Stimulated activated CD8-positive, alpha-beta memory T cell treated with anti-CD3 and anti-CD28 coated beads, Interleukin-15, amount 100 ng/mL, for 1 hour (primary cell): Measurements from ENCODE around the gene ADAMTS12.

Source experiments
- DNase-seq: peaks from one replicate; pipeline ENCODE4 v3.0.0-alpha.2; 2020; ENCODE audit warnings: low read depth

Gene ADAMTS12

DNA sequence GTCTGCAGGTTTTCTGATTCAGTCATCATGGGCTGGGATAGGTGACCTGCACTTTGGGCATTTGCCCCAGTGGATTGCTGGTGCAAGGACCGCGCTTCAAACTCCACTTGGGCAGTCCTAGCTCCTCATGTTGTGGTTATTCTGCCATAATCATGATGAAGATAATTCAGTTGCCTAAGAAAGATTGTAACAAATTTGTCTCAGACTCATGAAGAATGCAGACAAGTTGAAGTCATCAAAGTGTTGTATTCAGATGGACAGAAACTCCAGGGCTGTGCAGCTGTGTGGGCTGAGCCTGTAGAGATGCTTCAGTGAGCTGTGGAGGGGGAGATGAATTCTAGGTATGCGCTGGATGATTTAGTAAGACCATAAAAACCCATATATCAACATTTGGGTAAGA is 412.5 kb downstream of the ADAMTS12 start:
- no peak for DNase-seq

DNA sequence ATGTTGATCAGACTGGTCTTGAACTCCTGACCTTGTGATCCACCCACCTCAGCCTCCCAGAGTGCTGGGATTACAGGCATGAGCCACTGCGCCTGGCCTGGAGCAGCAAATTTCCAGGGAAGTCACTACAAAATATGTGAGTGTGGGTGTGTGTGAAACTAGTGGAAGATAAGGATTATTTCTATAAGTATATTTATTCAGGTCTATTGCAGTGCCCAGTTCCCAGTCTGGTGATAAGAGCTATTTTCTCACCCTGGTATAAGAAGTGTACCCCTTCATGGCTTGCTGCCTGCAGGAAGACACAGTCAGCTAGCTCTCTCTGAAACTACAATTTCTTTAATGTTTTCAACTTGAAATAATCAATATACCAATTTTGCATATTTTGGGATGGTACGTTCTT is 414.0 kb downstream of the ADAMTS12 start:
- DNase-seq = no peak

DNA sequence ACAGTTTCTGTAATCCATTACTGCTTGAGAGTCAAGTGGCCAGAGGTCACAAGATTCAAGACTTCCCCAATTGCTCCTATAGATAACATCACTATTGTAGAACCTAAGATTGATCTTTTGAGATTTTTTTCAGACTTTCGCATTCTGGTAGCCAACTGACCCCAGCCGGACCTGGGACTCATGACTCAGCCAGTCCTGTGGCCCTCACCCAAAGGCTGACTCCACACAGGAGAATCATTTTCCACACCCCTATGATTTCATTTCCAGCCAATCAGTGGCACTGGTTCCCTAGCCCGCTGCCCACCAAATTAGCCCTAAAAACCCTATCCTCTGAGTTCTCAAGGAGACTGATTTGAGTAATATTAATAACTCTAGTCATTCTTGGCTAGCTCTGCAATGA is 414.8 kb downstream of the ADAMTS12 start:
- no peak for DNase-seq

DNA sequence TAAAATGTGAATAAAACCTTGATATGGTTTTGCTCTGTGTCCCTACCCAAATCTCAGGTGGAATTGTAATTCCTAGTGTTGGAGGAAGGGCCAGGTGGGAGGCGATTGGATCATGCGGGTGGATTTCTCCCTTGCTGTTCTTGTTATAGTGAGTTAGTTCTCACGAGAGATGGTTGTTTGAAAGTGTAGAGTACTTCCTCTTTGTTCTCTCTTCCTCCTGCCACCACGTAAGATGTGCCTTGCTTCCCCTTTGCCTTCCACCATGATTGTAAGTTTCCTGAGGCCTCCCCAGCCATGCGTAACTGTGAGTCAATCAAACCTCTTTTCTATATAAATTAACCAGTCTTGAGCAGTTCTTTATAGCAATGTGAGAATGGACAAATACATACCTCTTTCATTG is 416.1 kb downstream of the ADAMTS12 start:
- DNase-seq = no peak

DNA sequence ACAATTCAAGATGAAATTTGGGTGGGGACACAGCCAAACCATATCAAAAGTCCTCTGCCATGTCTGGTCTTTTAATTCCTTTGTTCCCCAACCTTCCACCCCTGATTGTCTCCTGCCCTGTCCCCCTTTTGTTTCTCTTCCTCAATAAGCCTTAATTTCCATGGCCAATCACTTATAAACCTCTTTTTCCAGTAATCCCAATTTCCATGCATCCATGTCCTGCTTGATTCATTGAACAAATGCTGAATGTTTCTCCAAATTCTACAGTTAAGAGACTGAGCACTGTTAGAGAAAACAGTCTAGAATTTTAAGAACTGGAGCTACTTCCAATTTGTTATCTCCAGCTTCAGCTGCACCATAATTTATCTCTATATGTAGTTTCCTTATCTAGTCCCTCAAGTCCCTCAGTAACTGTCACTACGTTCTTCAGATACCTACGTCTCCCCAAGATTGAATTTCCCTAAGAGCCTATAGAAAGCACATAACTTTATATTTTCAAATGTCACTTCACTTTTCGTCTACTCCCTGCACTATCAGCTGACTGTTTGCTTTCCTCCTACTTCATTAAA is 416.8 kb downstream of the ADAMTS12 start:
- DNase-seq = no peak

DNA sequence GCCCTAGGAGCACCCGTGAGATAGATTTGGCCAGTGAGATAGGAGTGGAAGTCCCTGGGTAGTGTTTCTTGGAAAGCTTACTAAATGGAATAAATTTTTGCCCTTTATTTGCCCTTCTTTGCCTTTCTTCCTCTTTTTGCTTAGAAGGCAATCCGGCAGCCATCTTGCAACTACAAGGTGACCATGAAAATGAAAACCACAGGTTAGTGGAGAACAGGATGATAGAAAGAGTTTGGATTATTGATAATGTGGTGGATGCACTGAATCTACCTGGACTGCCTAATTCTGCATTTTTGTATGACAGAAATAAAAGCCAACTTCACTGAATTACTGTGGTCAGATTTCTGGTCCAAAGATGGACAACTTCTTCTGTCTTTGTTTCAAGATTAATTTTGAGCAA is 417.8 kb downstream of the ADAMTS12 start:
- DNase-seq = no peak
